8988T (cell line): Measurements from ENCODE around the gene RNF220.

Experiments used
- DNase-seq: peaks from one replicate; pipeline ENCODE4 v3.0.0; 2011

RNF220 gene

DNA sequence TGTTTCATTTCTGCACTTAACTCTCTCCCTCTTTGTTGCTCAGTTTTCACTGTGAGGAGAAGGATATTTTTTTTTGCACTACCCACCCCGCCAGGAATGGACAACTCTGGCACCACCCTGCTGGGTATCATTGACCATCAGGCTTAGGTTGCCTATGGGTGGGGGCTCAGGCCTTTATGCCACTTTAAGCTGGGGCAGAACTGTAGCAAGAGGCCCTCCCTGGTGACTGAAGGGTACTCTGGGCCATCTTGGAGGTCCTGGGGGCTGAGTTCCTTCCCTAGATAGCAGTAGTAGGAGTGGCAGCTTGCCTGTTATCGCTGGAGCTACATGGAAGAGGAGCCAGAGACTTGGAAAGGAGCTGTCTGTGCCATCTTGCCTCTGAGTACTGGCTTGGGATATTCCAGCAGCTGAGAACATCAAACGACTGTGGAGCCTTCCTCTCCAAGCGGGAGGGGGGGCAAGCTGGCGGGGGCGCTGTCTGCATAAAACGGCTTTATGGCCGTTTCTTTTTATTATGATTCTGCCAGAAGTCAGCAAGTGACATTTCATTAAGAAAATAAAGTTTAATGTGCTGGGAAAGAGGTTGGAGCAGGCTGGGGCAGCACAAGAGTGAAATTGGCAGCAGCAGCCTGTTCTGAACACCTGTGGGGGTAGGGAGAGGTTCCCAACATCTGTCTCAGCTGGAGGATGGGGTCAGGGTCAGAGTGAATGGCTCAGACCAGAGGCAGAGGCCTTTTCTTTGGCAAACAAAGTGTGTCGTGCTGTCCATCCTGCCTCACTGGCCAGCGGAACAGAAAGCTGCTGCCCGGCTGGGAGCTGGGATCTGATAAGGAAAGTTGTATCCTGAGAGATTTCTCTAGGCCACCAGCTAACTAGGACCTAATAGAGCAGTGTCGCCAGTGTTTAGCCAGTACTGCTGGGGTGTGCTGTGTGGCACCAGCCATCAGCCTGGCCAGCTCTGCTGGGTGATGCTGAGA, 236.4 kb downstream of the RNF220 start:
- DNase-seq: no peak

GRCh38 chr1:44642255-44642654, 237.2 kb downstream of the RNF220 start:
- DNase-seq: no peak

DNA sequence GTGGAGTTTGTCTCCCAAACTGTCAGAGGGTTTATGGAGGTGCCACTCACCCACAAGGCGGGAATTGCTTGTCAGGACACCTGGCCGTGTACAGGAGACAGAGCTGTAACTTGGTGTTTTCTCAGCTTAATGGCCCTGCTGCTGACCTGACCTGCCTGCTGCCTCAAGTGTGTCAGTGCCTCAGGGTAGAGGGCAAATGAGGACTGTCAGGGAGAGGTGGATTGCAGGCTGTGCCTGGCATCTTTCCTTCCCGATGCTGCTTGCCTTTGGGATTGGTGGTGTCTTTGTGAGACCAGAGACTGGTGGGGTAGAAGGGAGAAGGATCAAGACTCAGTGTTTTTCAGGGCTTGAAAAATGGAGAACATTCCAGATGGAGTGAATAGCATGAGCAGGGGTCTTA, 237.9 kb downstream of the RNF220 start:
- DNase-seq: no peak

DNA sequence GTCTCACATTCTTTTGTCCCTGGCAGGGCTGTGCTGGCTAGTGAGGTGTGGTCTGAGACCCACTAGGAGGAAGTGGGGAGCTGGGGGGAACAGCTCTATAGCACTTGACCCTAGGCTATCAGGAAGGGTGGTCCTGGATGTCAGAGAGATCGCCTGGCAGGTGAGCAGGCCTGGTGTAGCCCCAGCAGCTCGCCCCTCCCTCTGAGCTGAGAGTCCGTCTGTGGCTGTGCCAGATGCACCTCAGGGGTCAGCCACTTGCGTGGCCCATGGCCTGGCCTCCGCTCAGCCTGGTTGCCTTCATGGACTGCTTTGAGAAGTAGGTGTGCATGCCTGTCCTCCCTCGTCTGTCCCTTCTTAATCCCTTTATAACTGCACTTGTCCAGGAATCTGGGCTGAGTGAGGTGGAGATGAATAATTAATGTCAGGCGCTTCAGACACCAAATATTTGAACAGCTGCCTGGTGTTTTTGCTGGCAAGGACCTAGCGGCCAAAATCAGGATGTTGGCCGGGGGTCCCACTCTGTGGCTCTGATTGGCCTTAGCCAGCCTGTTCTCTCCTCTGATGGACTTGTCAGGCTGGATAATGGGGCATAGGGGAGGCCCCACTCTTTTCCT, 238.8 kb downstream of the RNF220 start:
- no peak for DNase-seq

- DNase-seq: no peak
These were observed 239.8 kb downstream of the RNF220 start for GRCh38 chr1:44644806-44645205.

DNA sequence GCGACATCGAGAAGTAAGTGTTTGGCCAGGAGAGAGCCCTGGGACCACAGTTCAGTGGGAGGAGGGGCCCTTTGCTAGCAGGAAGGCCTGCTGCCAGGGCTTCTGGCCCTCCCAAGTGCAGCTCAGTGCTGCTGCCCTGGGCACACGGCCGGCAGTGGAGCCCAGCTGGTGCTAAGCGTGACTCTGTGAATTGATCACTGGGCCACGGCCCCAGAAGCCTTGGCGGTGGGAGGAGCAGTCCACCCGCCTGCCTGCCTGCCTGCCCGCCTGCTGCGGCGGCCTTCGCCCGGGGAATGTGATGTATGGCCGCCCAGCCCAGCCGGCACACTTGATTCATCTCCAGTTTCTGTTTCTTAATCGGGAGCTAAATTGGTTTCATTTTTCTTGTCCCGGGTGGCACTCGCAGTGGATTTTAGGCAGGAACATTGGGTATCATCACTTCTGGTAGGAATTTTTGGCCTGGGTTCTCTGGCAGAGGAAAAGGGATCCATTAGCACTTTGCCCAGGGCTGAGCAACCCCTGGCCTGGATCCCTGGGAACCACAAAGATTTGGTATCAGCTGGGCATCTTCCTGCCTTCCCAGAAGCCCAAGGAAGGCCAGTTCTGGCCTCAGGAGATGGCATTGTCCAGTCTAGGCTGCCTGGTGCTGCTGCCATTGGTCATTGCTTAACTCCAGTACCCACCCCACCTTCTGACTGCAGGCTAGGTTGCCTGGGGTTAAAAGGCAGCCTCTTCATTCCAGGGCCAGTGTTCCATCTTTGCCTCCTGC, 240.6 kb downstream of the RNF220 start:
- no peak for DNase-seq

GRCh38 chr1:44646261-44647110, 241.4 kb downstream of the RNF220 start:
- no peak for DNase-seq

DNA sequence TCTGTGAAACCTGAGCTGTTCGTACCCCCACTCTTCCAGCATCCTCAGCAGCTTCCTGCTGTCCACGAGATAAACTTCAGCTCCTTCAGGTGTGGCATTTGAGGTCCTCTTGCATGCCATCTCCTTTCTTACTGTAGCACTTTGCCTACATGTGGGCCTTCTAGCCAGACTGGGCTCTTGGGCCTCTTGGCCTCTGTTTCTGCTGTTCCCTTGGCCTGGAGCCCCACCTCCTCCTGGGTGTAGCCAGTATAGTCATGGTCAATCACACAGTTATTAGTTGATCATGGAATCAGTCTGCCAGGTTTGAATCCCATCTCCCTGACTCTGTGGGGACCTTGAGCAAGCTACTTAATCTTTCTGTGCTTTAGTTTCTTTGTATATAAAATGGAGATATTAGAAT, 242.8 kb downstream of the RNF220 start:
- no peak for DNase-seq

GRCh38 chr1:44648529-44649250, 243.6 kb downstream of the RNF220 start:
- no peak for DNase-seq

- DNase-seq: no peak
These were observed 244.7 kb downstream of the RNF220 start for GRCh38 chr1:44649788-44650158.

DNA sequence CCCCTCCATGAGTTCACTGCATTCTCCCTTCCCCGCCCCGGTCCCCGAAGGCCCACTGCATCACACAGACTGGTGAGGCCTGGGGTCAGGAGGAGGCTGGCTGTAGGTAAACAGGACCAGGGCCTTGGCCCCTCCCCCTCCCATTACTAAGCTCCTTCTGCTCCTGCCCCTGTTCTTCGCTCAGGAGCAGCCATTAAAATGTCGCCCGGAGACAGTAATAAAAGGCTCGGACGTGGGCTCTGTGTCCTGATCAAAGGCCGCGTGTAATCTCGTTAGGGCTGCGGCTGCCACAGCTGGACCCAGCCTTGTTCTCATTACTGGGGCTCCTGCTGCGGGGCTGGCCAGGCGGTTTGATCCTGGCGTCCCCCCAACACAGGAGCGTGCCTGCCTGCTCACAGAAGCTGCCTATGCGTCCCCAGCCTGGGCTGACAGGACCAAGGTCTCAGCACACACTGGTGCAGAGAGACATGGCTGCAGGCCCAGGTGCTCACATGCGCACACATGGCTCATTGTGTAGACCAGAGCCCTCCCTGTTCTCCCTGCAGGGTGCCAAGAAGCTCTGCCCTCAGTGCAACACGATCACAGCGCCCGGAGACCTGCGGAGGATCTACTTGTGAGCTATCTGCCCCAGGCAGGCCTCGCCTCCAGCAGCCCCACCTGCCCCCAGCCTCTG, 245.2 kb downstream of the RNF220 start:
- DNase-seq: no peak

GRCh38 chr1:44651069-44651468, 246.0 kb downstream of the RNF220 start:
- no peak for DNase-seq

- peak; percentile 76 for DNase-seq
These were observed 247.5 kb downstream of the RNF220 start for GRCh38 chr1:44652445-44653106.

DNA sequence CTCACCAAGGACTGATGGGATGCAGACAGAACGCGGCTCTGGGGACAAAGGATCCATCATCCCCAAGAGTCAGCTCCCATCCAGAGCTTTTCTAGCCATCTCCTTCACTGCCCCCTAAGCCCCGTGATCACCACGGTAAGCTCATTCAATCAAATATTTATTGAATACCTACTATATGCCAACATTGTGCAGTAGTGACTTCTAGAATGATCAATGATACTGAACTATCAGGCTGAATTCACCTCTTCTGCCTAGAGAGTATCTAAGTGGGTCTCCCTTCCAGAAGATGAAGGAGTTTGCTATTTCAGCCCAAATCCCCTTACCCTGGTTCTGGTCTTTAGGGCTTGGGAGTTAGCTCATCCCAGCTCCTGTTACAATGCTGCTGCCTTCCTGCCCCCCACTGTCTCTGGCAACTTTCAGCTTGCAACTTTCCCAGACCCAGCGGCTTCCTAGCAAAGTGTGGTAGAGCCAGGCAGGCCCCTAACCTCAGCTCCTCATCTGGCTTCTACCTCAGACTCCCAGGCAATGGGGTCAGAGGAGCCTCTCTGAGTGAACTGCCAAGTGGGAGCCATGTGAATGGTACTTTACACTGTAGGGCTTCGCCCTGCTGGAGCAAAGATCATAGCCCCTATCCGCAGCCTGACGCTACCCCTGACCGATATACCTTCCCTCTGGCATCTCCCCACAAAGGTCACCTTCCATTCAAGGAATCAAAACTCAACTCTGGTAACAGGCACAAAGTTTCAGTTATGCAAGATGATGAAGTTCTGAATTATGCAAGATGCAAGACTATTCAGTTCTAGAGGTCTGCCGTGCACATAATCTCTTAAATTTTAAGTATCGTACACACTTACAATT, 248.3 kb downstream of the RNF220 start:
- DNase-seq: no peak

DNA sequence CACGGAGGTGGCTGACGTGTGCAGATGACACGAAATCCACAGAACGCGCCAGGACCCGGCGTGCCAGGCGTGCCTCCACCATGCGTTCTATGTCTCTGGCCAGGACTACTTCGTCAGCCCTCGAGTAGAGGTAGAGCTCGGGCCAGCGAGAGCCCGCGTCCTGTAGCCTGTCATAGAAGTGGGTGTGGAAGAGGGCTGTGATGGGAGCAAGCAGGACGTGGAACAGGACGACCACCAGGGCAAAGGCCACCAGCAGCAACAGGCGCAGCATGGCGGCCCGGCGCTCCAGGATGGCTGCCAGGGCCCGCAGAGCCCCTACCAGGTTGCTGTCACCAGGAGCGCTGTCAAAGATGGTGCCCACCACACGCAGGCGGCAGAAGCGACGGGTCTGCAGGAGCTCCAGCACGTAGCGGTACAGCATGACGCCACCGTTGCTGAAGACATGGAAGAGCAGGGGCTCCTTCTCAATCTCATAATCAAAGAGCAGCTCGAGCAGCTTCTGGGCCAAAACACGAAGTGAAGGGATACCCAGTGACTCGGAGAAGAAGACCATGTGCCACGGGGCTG, 249.6 kb downstream of the RNF220 start:
- no peak for DNase-seq

DNA sequence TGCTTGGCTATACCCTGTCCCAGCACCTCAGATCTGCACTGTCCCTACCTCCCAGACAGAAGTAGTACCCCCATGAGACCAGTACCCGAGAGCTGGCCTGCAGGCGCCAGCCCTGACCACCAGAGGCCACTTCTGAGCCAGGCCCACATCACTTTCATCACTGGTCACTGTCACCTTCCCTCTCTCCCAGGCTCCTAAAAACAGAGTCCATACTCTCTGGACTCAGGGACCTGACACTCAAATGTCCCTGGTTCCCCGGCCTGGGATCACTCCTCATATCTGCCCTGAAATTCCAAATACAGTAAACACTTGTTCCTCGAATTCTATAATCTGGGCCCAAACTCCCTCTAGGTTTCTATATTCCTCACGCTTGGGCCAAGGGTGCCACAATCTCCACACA, 250.6 kb downstream of the RNF220 start:
- DNase-seq: no peak

GRCh38 chr1:44659566-44659965, 254.5 kb downstream of the RNF220 start:
- no peak for DNase-seq

- DNase-seq: no peak
These were observed 255.1 kb downstream of the RNF220 start for GRCh38 chr1:44660176-44660575.
